SU-DHL-6 (cell line): ENCODE data around the gene KRTAP5-11.
"Not testable (repeated sequence)": the region's sequence is repeated elsewhere in the genome, so short reads cannot be mapped to it uniquely, and the experiment has no call there.

Experiments used
- EZH2phosphoT487 ChIP-seq: fragments of 200-600 bp; sonication (generic), shearing (Covaris generic); conservative IDR thresholded peaks from 2 replicates; pipeline ENCODE4 v1.6.1; 2018; ENCODE audit warnings: mild to moderate bottlenecking, antibody characterized with exemption, low read length, moderate library complexity, mixed read lengths
- TF ChIP-seq, protein P1 (sequence below): fragments of 200-600 bp; sonication (generic); IDR thresholded peaks from one replicate; pipeline ENCODE4 v1.5.1; 2017; ENCODE audit warnings: antibody characterized with exemption, mild to moderate bottlenecking, low read length, moderate library complexity; ENCODE audit not compliant: insufficient read depth, poor library complexity, severe bottlenecking

GRCh38 chr11:71614366-71614917 is 31.8 kb upstream of the KRTAP5-11 start:
- TF ChIP-seq, protein P1, sequence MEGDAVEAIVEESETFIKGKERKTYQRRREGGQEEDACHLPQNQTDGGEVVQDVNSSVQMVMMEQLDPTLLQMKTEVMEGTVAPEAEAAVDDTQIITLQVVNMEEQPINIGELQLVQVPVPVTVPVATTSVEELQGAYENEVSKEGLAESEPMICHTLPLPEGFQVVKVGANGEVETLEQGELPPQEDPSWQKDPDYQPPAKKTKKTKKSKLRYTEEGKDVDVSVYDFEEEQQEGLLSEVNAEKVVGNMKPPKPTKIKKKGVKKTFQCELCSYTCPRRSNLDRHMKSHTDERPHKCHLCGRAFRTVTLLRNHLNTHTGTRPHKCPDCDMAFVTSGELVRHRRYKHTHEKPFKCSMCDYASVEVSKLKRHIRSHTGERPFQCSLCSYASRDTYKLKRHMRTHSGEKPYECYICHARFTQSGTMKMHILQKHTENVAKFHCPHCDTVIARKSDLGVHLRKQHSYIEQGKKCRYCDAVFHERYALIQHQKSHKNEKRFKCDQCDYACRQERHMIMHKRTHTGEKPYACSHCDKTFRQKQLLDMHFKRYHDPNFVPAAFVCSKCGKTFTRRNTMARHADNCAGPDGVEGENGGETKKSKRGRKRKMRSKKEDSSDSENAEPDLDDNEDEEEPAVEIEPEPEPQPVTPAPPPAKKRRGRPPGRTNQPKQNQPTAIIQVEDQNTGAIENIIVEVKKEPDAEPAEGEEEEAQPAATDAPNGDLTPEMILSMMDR = not testable (repeated sequence)
- TF ChIP-seq EZH2phosphoT487 = not testable (repeated sequence)
